ENCODE data around the gene RAI14.

DNA sequence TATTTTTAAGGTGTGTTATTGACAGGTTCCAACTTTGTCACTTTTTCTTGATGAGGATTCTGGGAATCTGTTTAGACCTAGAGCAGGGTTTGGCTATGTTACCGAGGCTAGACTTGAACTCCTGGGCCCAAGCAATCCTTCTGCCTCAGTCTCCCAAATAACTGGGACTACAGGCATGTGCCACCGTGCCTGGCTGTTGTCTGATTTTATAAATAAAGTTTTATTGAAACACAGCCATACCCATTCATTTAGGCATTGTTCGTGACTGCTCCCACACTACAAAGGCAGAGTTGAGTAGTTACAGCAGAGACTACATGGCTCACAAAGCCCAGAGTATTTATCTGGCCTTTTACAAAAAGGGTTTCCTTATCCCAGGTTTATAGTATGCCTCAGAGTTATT is 102.4 kb downstream of the RAI14 start:
- no peak for TF ChIP-seq ZNF274 (IDR thresholded peaks at IDR 0.05; ENCODE audit: low read depth, low read length)
- no peak for TF ChIP-seq SUZ12 (IDR thresholded peaks at IDR 0.05; ENCODE audit: extremely low read depth, insufficient read depth, insufficient read length)
